Activated CD4-positive, alpha-beta T cell treated with anti-CD3 and anti-CD28 coated beads, Interleukin-2, amount 10 ng/mL, durations not matched to agents 24 days and 14 days (primary cell): ENCODE measurements around the gene CHPF. TPM values are rescaled to one million over a fixed set of nuclear protein-coding genes. Genes with fewer than 3 reads are reported as not detected.

Source experiments
- DNase-seq: peaks from one replicate; pipeline ENCODE4 v3.0.0; 2022
- H3K27ac Mint-ChIP-seq: one replicate; pipeline ENCODE4 v1.8.0; 2022; ENCODE audit warnings: mild to moderate bottlenecking, mixed read lengths
- H3K27me3 Mint-ChIP-seq: one replicate; pipeline ENCODE4 v1.8.0; 2022; ENCODE audit warnings: mixed read lengths
- H3K36me3 Mint-ChIP-seq: one replicate; pipeline ENCODE4 v1.8.0; 2022; ENCODE audit warnings: low read depth, mild to moderate bottlenecking, mixed read lengths
- H3K4me1 Mint-ChIP-seq: one replicate; pipeline ENCODE4 v1.8.0; 2021; ENCODE audit warnings: mixed read lengths
- H3K4me3 Mint-ChIP-seq: one replicate; pipeline ENCODE4 v1.8.0; 2022; ENCODE audit warnings: mild to moderate bottlenecking, moderate library complexity, mixed read lengths
- H3K9me3 Mint-ChIP-seq: one replicate; pipeline ENCODE4 v1.8.0; 2021; ENCODE audit warnings: mixed read lengths
- intact Hi-C: fragments of 100-400 bp; cut with micrococcal nuclease; formaldehyde crosslinking; loops from one replicate; pipeline ENCODE4 v1.15.1; 2023
- total RNA-seq: library from RNA; stranded (reverse); gene quantifications from 2 replicates; pipeline ENCODE4 v1.2.3, GENCODE V29; 2022

The CHPF gene
- total RNA-seq, 1 donor from 2014 or later, result 37.8 TPM

DNA sequence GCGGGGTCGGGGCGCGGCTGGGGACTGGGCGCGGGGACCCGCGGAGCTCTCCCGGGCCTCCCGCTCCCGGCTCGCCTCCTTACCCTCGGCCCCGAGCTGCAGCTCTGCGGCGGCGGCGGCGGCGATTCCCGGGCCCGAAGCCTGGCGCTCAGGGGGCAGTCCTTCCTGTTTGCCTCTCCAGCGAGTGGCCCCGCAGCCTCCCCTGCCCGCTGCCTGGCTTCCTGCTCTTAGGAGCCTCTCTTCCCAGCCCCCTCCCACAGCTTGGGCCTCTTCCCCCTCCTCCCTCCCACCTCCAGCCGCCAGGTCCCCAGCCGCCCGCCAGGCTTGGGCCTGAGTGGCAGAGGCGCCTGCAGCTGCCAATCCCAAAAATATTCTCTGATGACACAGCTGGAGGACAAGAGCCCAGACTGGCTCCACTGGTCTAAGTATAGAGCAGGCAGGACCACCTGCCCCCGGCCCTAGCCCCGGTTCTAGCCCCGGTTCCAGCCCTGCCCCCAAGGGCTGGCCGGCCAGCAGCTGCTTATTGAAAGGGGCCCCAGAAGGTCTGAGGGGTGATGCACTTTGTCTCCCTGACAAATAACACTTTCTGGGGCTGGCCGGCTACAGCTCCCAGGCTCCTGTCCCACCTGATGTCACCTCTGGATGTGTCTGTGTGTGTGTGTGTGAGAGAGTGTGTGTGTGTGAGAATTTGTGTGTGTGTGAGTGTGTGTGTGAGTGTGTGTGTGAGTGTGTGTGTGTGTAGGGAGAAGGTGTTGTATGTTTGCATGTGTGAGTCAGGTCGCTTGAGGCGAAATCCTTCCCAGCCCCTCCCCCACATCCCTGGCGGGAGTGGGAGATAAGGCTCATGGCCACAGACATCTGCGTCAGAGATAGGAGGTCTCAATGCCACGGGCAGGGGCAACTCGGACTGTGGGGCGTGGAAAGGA, 28.0 kb upstream of the CHPF start, which contains the start of gene OBSL1:
TSS of gene OBSL1 (minus strand) at position 229 of the 926 bp plus-strand sequence. CDS start 307 bp downstream, outside the sequence.
- no peaks in the 10 kb centered on the region for H3K4me1 Mint-ChIP-seq
- intact Hi-C loops, result no loop called here
- H3K27me3 Mint-ChIP-seq, result peaks cover 45% of the 10 kb centered on the region
- H3K9me3 Mint-ChIP-seq, result no peaks in the 10 kb centered on the region
- DNase-seq, result no peak
- no peaks in the 10 kb centered on the region for H3K36me3 Mint-ChIP-seq
- no peak within 1 kb of the TSS for H3K27ac Mint-ChIP-seq
- peak within 1 kb of the TSS; percentile 41 for H3K4me3 Mint-ChIP-seq

DNA sequence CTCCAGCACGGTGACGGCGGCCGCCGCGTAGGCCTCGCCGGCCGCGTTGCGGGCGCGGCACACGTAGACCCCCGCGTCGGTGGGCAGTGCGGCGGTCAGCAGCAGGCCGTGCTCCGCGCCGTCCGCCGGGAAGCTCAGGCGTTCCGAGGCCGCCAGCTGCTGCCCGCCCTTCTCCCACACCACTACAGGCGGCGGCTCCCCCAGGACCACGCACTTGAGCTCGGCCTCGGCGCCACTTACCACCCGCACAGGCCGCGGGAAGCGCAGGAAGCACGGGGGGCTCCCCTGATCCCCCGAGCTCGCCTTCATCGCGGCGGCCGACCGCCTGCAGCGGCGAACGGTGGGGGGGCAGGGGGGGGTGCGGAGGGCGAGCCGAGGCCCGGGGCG, 27.3 kb upstream of the CHPF start:
- H3K4me3 Mint-ChIP-seq, result no peak overlapping the region
- intact Hi-C loops, result no loop called here
- H3K36me3 Mint-ChIP-seq, result no peaks in the 10 kb centered on the region
- H3K4me1 Mint-ChIP-seq, result no peaks in the 10 kb centered on the region
- H3K27me3 Mint-ChIP-seq, result peaks cover 45% of the 10 kb centered on the region
- H3K9me3 Mint-ChIP-seq, result no peaks in the 10 kb centered on the region
- H3K27ac Mint-ChIP-seq, result no peak overlapping the region
- DNase-seq, result no peak

DNA sequence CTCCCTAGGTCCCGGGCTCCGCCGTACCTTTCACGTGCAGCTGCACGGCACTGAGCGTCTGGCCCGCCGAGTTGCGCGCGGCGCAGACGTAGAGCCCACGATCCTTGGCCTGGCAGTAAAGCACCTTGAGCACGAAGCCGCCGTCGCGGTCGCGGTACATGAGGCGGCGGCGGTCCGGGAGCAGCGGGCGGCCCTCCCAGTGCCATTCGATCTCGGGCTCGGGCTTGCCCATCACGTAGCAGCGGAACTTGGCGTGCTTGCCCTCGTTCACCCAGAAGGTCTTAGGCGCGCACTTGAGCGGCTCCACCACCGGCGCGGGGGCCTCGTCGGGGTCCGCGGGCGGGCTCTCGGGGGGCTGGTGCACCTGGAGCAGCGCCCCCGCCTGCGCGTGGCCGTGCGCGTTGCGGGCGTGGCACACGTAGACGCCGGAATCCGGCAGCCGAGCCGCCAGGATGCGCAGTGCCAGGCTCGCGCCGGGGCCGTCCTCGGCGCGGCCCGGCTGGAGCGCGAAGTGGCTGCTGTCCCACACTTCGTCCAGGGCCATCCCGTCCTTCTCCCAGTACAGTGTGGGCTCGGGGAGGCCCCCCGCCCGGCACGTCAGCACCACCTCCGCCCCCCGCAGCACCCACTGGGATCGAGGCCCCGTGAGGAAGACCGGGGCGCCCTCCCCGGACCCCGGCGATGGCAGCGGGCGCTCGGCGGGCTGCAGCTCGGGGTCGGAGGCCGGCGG, 26.8 kb upstream of the CHPF start:
- Mint-ChIP-seq H3K27ac (no peak overlapping the region), H3K4me3 (peak overlapping the region; percentile 41), H3K9me3 (no peaks in the 10 kb centered on the region), H3K4me1 (no peaks in the 10 kb centered on the region), H3K36me3 (no peaks in the 10 kb centered on the region), H3K27me3 (peaks cover 43% of the 10 kb centered on the region)
- no peak for DNase-seq
- intact Hi-C loops, result no loop called here

DNA sequence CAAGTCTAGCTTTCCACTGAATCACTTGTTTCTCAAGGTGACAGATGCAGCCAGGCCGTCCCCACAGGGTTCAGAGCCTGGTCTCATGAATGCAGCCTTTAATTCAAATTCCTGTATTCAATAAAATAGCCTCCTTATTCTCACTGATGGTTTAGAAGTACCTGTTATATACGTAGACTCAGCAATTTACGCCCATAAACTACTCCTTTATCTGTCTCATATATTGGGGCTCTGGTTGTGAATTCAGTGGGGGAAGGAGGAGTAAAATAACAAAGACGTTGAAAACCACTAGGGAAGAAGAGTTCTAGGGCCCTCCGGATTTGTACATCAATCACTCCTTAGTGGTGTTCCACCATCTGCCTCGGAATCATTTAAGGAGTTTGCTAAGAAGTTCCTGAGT, 26.0 kb upstream of the CHPF start:
- H3K4me1 Mint-ChIP-seq, result no peaks in the 10 kb centered on the region
- H3K4me3 Mint-ChIP-seq, result no peak overlapping the region
- intact Hi-C loops, result no loop called here
- DNase-seq, result no peak
- H3K36me3 Mint-ChIP-seq, result no peaks in the 10 kb centered on the region
- H3K9me3 Mint-ChIP-seq, result no peaks in the 10 kb centered on the region
- peaks cover 41% of the 10 kb centered on the region for H3K27me3 Mint-ChIP-seq
- H3K27ac Mint-ChIP-seq, result no peak overlapping the region

DNA sequence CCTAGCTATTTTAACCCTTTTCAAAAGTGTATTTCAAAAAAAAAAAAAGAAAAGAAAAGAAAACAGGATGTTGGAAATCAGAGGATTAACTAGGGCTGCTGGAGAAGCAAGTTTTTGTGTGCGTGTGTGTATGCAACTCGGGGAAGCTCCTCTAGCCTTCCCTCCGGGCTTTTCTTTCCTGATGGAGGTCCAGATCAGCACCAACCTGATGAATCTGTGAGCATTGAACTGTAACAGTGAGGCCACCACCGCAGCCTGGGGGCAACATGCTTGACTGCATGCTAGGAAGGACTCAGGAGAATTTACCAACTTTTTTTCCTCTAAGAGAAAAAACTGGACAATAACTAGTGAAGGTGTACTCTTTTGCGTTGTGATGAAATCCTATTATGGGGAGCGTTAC, 25.4 kb upstream of the CHPF start:
- intact Hi-C loops, result no loop called here
- Mint-ChIP-seq H3K4me1 (no peaks in the 10 kb centered on the region), H3K36me3 (no peaks in the 10 kb centered on the region), H3K4me3 (no peak overlapping the region), H3K27ac (no peak overlapping the region), H3K9me3 (no peaks in the 10 kb centered on the region), H3K27me3 (peaks cover 44% of the 10 kb centered on the region)
- no peak for DNase-seq

DNA sequence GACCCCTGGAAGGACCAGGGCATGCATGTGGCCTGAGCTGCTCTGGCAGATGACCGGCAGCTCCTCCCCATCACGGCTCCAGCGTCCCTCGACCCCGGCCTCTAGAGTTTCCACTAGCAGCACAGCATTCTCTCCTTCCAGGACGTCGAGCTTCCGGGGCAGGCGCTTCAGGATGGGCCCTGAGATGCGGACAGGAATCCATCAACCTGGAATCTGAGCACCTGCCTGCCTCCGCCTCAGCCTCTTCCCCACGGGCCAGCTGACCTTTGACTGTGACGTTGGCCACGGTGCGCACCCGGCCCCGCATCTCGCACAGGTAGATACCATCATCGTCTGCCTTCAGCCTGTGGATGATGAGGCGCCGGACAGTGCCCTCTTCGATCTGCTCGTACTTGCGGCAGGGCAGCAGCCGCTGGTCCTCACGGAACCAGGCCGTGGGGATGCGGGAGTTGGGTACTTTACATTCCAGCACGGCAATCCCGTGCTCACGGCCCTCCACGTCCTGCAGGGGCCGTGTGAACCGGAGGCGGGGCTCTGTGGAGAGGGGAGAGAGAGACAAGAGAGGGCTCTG, 24.3 kb upstream of the CHPF start:
- Mint-ChIP-seq H3K27me3 (peaks cover 36% of the 10 kb centered on the region), H3K4me1 (no peaks in the 10 kb centered on the region), H3K9me3 (no peaks in the 10 kb centered on the region), H3K4me3 (no peak overlapping the region), H3K36me3 (no peaks in the 10 kb centered on the region), H3K27ac (no peak overlapping the region)
- no peak for DNase-seq
- intact Hi-C loops, result no loop called here

DNA sequence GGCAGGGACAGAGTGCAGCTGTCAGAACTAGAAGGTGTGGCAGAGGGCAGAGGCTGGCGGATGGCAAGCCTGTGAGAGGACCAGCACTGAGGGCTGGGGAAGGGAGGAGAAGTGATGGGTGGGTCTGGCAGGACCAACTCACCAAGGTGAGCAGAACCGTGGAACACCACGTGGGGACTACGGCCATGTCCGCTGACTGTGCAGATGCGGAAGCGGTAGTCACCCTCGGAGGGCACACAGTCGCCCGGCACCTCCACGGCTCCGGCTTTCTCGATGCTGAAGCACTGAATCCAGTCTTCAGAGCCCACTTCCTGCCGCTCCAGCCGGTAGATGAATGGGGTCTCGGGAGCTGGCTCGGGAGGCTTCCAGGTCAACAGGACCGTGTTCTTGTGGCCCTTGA, 23.5 kb upstream of the CHPF start:
- Mint-ChIP-seq H3K27ac (no peak overlapping the region), H3K4me3 (no peak overlapping the region), H3K4me1 (no peaks in the 10 kb centered on the region), H3K9me3 (no peaks in the 10 kb centered on the region), H3K27me3 (peaks cover 28% of the 10 kb centered on the region), H3K36me3 (no peaks in the 10 kb centered on the region)
- intact Hi-C loops, result no loop called here
- DNase-seq, result no peak

DNA sequence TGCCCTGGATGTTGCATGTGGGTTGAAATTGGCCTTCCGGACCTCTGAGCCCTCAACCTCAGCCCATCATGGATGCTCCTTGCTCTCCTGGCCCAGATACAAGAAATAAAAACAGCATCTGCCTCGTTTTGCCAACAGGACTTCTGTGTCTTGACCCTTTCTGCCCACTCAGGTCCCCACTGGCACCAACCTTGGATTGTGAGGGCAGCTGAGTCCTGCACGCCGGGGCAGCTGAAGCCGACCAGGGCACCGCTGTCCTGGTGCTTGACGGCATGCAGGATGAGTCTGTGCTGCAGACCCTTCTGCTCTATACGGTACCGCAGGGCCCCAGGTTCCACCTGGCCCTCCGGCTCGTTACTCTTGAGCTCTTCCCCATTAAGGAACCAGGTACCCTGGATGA, 23.0 kb upstream of the CHPF start:
- H3K27me3 Mint-ChIP-seq, result peaks cover 23% of the 10 kb centered on the region
- no peaks in the 10 kb centered on the region for H3K4me1 Mint-ChIP-seq
- H3K27ac Mint-ChIP-seq, result no peak overlapping the region
- H3K9me3 Mint-ChIP-seq, result no peaks in the 10 kb centered on the region
- H3K4me3 Mint-ChIP-seq, result no peak overlapping the region
- no peak for DNase-seq
- H3K36me3 Mint-ChIP-seq, result no peaks in the 10 kb centered on the region
- intact Hi-C loops, result no loop called here

DNA sequence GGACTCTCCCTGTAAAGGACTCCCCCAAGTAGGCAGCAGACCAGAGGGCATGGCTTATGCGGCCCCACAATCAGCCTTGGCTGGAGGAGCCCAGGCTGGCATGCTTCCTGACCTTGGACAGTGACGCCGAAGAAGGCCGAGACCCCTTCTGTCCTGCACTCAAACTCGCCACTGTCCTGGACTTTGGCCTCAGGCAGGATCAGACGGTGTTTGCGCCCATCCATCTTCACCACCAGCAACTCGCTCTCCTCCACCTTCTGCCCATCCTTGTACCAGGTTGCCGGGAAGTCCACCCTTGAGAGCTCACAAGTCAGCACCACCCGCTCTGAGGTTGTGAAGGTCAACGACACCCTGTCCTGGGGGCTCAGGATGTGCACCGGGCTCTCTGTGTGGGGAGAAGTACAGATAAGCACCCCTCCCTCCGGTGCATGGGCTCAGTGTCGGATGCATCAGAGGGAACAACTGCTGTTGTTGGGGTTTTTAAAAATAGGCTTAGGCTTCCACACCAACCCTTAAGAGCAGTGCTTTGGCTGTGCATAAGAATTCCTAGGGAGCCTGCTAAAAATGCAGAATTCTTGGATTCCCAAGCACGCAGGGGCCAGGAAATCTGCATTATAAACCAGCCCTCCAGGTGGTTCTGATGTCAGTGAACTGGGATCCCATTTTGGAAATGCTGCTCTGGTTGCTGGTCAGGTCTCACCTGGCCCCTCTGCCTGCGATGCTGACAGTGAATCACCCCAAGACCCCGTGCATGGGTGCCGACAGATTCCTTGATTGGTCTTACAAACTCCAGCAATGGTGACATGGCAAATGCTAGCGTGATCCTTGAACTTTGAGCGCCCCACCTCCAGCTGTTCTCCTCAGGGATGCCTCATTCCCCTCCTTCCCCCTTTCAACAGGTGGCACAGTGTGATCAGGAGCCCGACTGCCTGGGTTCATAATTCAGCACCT, 21.8 kb upstream of the CHPF start:
- peaks cover 21% of the 10 kb centered on the region for H3K27me3 Mint-ChIP-seq
- no peak overlapping the region for H3K4me3 Mint-ChIP-seq
- no peak for DNase-seq
- intact Hi-C loops, result no loop called here
- no peaks in the 10 kb centered on the region for H3K4me1 Mint-ChIP-seq
- no peaks in the 10 kb centered on the region for H3K9me3 Mint-ChIP-seq
- no peak overlapping the region for H3K27ac Mint-ChIP-seq
- no peaks in the 10 kb centered on the region for H3K36me3 Mint-ChIP-seq

DNA sequence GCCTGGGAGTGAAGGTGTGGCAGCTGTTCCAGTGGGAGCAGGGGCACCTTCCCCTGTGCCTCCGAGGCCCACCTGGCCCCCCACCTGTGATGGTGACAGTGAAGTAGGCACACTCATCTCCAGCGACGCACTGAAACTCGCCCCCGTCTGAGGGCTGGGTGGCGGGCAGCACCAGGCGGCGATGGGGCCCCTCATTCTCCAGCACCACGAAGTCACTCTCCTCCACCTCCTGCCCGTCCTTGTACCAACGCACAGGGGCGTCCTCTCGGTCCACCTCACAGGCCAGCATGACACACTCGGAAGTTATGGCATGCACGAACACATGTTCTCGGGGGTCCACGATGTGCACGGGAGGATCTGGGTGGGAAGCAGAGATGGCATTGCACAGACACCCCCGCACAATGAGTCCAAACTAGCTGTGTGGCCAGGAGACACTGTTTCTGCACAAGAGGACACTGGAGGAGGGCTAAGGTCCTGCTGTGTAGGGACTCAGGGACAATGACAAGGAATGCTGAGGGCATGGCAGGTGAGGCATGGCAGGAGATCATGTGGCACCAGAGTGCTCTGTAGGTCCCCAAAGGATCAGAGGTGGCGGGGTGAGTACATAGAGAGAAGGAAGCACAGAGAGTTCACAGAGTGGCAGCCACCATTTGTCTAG, 19.8 kb upstream of the CHPF start:
- Mint-ChIP-seq H3K9me3 (no peaks in the 10 kb centered on the region), H3K36me3 (no peaks in the 10 kb centered on the region), H3K4me3 (no peak overlapping the region), H3K27me3 (peaks cover 6% of the 10 kb centered on the region), H3K27ac (no peak overlapping the region), H3K4me1 (no peaks in the 10 kb centered on the region)
- intact Hi-C loops, result no loop called here
- DNase-seq, result no peak

DNA sequence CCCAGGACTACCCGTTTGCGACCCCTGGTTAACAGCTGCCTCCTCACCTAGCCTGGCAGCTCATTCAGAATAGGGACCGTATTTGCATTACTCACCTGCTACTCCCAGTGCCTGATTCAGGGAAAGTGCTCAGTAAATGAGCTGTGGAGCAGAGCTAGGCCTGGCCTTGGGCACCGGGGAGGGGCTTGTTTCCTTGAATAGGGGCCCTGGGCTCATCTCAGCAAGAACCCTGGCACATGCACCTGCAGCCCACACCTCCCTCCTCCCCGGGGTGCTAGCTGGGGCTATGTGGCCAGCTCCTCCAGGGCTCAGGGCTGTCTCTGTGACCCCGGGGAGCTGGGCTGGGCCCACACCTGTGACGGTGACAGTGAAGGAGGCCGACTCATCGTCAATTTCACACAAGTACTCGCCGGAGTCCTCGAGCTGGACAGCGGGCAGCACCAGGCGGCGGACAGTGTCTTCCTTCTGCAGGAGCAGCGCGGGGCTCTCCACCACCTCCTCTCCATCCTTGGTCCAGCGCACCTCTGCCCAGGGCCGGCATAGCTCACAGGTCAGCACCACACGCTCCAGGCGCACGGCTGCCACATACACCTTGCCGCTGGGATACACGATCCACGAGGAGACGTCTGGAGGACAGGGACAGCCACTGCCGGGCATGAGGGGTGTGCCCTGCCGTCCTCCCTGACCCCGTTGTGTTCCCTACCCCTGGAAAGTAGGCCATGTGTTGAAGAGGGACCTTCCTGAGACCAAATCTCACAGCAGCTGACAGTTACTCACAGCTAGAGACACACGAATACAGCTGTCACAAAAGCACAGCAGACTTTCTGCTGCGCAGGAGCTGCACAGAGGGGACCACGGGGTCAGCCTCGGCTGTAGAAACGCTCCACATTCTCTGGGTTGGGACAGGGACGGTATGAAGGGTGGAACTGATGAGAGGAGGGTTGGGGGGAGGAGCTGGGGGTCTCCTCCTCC, 18.7 kb upstream of the CHPF start:
- H3K27me3 Mint-ChIP-seq, result peaks cover 3% of the 10 kb centered on the region
- no peak overlapping the region for H3K27ac Mint-ChIP-seq
- DNase-seq, result no peak
- no peaks in the 10 kb centered on the region for H3K36me3 Mint-ChIP-seq
- H3K4me1 Mint-ChIP-seq, result no peaks in the 10 kb centered on the region
- intact Hi-C loops, result no loop called here
- H3K4me3 Mint-ChIP-seq, result no peak overlapping the region
- no peaks in the 10 kb centered on the region for H3K9me3 Mint-ChIP-seq
